HEK293T (cell line): Measurements from ENCODE around the gene ABCF3.

ENCODE experiments used
- CTCF ChIA-PET: fragments of 350-600 bp; formaldehyde crosslinking; extraction: SDS; loops from one replicate; lab custom pipeline; 2021; ENCODE audit warnings: antibody characterized with exemption, inconsistent platforms; lab: Yijun Ruan, JAX
- POLR2A ChIA-PET: fragments of 350-600 bp; formaldehyde crosslinking; extraction: SDS; loops from one replicate; lab custom pipeline; 2020; ENCODE audit warnings: antibody characterized with exemption, inconsistent platforms; lab: Yijun Ruan, JAX
- DNase-seq: peaks from one replicate; pipeline ENCODE4 v3.0.0; 2012; ENCODE audit warnings: mixed read lengths; ENCODE audit errors: extremely low spot score
- ARNT ChIP-seq: fragments of 450-650 bp; IDR thresholded peaks from 2 replicates; pipeline ENCODE4 v1.6.1; 2017; ENCODE audit warnings: mild to moderate bottlenecking
- BHLHE40 ChIP-seq: fragments of 450-650 bp; IDR thresholded peaks from 2 replicates; pipeline ENCODE4 v1.6.1; 2016; ENCODE audit warnings: mild to moderate bottlenecking, moderate library complexity, borderline replicate concordance
- CTBP1 ChIP-seq: fragments of 450-650 bp; IDR thresholded peaks from 2 replicates; pipeline ENCODE4 v1.6.1; 2016; ENCODE audit warnings: borderline replicate concordance
- ELF4 ChIP-seq: fragments of 450-650 bp; IDR thresholded peaks from 2 replicates; pipeline ENCODE4 v1.6.1; 2017; ENCODE audit warnings: antibody characterized with exemption
- FOXA1 ChIP-seq: fragments of 450-650 bp; IDR thresholded peaks from 2 replicates; pipeline ENCODE4 v1.6.1; 2016; ENCODE audit warnings: mild to moderate bottlenecking
- FOXK2 ChIP-seq: fragments of 450-650 bp; IDR thresholded peaks from 2 replicates; pipeline ENCODE4 v1.6.1; 2016; ENCODE audit warnings: mild to moderate bottlenecking
- FOXM1 ChIP-seq: fragments of 450-650 bp; IDR thresholded peaks from 2 replicates; pipeline ENCODE4 v1.6.1; 2017; ENCODE audit warnings: mild to moderate bottlenecking, borderline replicate concordance
- HDGF ChIP-seq: fragments of 450-650 bp; IDR thresholded peaks from 2 replicates; pipeline ENCODE4 v1.6.1; 2017; ENCODE audit warnings: antibody characterized with exemption, borderline replicate concordance
- L3MBTL2 ChIP-seq: fragments of 450-650 bp; conservative IDR thresholded peaks from 2 replicates; pipeline ENCODE4 v1.6.1; 2016; ENCODE audit warnings: mild to moderate bottlenecking
- LEF1 ChIP-seq: fragments of 450-650 bp; IDR thresholded peaks from 2 replicates; pipeline ENCODE4 v1.6.1; 2017; ENCODE audit warnings: mild to moderate bottlenecking, borderline replicate concordance
- NFRKB ChIP-seq: fragments of 450-650 bp; IDR thresholded peaks from 2 replicates; pipeline ENCODE4 v1.6.1; 2016; ENCODE audit warnings: mild to moderate bottlenecking, moderate library complexity
- SP1 ChIP-seq: fragments of 450-650 bp; IDR thresholded peaks from 2 replicates; pipeline ENCODE4 v1.6.1; 2017
- SUZ12 ChIP-seq: fragments of 450-650 bp; IDR thresholded peaks from 2 replicates; pipeline ENCODE4 v1.6.1; 2016; ENCODE audit warnings: mild to moderate bottlenecking
- TARDBP ChIP-seq: fragments of 450-650 bp; IDR thresholded peaks from 2 replicates; pipeline ENCODE4 v1.6.1; 2016
- ZNF384 ChIP-seq: fragments of 450-650 bp; IDR thresholded peaks from 2 replicates; pipeline ENCODE4 v1.6.1; 2016
- TF ChIP-seq, protein P1 (sequence below): fragments of 450-650 bp; IDR thresholded peaks from 2 replicates; pipeline ENCODE4 v1.6.1; 2016

ABCF3 gene

DNA sequence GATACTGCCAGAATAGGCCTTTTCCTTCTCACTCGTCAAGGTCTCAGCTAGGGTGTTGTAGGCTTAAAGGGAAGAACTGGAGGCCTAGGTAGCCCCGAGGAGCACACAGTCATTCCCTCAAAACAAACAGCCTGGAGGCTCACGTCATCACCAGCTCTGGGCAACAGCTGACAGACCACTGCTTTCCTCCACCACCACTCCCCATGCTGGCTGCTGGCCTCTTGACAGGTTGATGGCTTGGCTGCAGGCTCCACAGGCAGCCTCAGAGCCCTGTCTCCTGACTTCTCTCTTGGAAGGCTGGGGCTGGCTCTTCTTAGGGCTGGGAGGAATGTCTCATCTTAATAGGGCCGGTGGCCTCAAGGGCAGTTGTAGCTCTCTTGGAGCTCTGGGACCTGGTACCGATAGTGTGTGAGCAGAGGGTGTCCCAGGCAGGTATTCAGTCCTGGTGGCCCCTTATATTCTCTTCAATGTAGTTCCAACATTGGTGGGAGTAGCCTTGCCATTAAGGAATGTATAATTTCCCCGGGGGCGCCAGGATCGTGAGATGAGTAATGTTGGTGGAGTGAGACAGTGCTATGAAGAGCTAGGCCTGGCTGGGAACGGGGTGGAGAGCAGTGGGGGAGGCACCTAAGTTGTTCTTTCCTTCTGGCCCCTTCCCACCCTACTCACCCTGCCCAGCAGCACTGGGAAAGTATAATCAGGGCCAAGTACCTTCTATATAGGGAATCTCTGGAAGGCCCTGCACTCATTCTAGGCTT, 17.5 kb upstream of the ABCF3 start:
- ChIA-PET POLR2A (interaction anchor here (1.5 to 1.6 kb wide), 2 partner anchors 13 to 17 kb away, joined by 3 to 5 read pairs; partner anchors contain the start of genes ABCF3 and DVL3), CTCF (no interaction called here)

DNA sequence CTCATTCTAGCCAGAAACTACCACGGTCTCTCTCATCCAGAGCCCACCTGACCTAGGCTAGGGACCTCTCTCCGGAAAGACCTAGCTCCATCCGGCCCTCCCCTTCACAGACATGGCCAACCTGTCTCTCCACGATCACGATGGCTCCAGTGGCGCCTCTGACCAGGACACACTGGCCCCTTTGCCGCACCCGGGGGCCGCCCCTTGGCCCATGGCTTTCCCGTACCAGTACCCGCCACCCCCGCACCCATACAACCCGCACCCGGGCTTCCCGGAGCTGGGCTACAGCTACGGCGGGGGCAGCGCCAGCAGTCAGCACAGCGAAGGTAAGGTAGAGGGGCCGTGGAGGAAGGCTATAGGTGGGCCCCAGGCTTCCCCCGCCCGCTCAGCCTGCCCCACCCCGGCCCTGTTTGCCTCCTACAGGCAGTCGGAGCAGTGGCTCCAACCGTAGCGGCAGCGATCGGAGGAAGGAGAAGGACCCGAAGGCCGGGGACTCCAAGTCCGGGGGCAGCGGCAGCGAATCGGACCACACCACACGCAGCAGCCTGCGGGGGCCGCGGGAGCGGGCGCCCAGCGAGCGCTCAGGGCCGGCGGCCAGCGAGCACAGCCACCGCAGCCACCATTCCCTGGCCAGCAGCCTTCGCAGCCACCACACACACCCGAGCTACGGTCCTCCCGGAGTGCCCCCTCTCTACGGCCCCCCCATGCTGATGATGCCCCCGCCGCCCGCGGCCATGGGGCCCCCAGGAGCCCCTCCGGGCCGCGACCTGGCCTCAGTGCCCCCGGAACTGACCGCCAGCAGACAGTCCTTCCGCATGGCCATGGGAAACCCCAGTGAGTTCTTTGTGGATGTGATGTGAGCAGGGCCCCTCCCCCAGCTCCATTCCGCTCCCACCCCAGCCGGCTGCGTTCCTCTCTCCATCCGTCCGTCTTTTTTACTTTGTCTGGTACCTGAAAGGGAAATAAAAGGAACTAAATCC, 15.8 kb upstream of the ABCF3 start:
- CTCF ChIA-PET: no interaction called here
- no peak for DNase-seq
- TF ChIP-seq, protein P1, sequence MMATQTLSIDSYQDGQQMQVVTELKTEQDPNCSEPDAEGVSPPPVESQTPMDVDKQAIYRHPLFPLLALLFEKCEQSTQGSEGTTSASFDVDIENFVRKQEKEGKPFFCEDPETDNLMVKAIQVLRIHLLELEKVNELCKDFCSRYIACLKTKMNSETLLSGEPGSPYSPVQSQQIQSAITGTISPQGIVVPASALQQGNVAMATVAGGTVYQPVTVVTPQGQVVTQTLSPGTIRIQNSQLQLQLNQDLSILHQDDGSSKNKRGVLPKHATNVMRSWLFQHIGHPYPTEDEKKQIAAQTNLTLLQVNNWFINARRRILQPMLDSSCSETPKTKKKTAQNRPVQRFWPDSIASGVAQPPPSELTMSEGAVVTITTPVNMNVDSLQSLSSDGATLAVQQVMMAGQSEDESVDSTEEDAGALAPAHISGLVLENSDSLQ: no peak
- TF ChIP-seq SUZ12 (no peak), ARNT (no peak), FOXM1 (no peak), CTBP1 (no peak), FOXA1 (no peak), ZNF384 (no peak), FOXK2 (no peak), NFRKB (no peak), L3MBTL2 (no peak), ELF4 (no peak)
- POLR2A ChIA-PET: interaction anchor here (1.4 to 1.6 kb wide), 2 partner anchors 14 to 16 kb away, joined by 3 to 5 read pairs; partner anchors contain the start of gene ABCF3

More for the DNA sequence above, 17.5 kb upstream of the ABCF3 start:
- DNase-seq: no peak
- TF ChIP-seq L3MBTL2 (no peak), NFRKB (no peak), SUZ12 (no peak), BHLHE40 (no peak), ELF4 (no peak)

DNA sequence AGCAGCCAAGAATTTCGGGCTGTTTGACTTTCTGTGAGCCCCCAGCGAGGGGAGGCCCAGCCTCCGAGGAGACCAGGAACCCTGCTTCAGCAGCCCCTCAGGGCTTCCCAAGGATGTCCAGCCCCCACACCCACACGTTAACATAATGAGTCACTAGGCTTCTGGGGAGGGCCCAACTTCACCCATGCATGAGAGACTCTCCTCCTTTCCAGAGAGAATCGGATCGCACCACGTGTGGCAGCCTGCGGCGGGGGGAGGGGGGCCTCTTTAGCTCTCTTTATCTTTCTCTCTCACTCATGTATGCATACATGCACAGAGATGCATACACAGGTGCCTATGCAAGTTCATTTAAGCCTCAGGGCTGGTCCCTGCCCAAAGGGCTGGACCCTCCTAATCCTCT, 14.4 kb upstream of the ABCF3 start:
- POLR2A ChIA-PET: no interaction called here
- TF ChIP-seq L3MBTL2 (no peak), ELF4 (no peak), ARNT (no peak), SUZ12 (no peak), FOXA1 (no peak), BHLHE40 (no peak), NFRKB (no peak), CTBP1 (no peak)
- CTCF ChIA-PET: no interaction called here
- DNase-seq: no peak

DNA sequence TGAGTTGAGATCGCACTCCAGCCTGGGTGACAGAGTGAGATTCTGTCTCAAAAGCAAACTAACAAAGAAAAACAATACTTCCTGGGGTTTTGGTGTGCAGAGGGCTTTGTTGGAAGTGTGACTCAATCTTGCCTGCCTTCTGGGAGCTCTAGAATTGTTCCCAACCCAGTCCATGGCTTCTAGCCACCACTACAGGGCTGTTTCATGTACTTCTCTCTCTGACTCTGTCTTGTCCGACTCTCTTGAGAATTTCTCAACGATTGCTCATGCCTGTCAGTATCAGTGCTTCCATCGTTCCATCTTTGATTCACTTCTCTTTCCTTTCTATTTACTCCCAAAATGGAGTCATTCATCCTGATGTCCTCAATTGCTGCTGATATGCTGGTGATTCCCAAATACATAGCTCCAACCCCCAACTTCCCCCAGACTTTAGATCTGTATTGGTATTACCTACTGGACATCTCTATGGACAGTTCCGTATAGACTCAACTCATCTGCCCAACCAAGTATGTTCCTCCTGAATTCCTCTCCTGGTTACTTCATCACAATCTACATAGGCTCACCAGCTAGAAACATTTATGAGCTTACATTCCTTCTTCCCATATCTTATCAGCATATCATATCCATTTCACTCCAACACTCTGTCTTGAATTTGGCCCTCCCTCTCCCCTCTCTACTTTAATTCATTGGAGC, 13.2 kb upstream of the ABCF3 start:
- ChIA-PET POLR2A (interaction anchor here (3.0 kb wide), 1 partner anchor 13 kb away, joined by 13 read pairs; the partner anchor contains the start of gene ABCF3), CTCF (interaction anchor here (1.1 kb wide), 1 partner anchor 29 kb away, joined by 3 read pairs; no protein-coding TSS in a partner anchor)
- no peak for DNase-seq
- TF ChIP-seq TARDBP (no peak), HDGF (no peak), FOXM1 (no peak), LEF1 (no peak), SUZ12 (no peak), ELF4 (no peak), CTBP1 (no peak), SP1 (no peak), BHLHE40 (no peak), NFRKB (no peak), FOXK2 (no peak), ARNT (no peak), L3MBTL2 (no peak), FOXA1 (no peak), ZNF384 (no peak)
- TF ChIP-seq, protein P1: no peak

DNA sequence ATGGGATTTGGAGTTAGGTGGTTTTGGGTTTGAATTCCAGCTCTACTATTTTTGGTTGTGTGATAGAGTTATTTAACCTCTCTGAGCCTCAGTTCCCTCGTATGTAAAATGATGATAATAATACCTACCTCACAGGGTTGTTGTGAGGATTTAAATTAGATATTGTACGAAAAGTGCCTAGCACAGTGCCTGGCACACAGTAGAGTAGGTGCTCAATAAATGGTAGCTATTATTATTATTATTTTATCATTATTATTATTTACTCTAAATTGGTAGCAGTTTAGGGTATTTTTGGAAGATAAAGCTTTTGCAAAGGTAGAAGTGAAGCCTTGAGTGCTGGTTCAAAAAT, 12.7 kb upstream of the ABCF3 start:
- DNase-seq: no peak
- CTCF ChIA-PET: interaction anchor here (1.1 kb wide), 1 partner anchor 30 kb away, joined by 3 read pairs; no protein-coding TSS in a partner anchor
- TF ChIP-seq TARDBP (no peak), ELF4 (no peak), LEF1 (no peak), NFRKB (no peak), HDGF (no peak), ZNF384 (no peak), ARNT (no peak), FOXK2 (no peak)
- POLR2A ChIA-PET: interaction anchor here (3.0 kb wide), 1 partner anchor 13 kb away, joined by 13 read pairs; the partner anchor contains the start of gene ABCF3

DNA sequence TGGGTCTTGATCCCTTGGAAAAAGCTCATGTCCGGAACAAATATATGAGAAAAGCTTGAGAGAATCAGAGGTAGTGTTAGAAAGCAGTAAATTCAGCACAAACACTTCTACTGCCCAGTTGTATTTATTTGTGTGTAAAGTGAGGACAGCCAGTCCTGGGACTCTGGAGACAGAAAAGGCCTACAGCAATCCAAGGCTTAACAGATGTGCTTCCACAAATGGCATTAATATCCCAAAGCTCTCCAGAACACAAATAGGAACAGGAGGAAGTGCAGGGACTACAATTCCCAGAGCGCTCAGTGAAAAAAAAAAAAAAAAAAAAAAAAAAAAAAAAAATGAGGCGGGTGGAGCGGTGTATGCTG, 11.7 kb upstream of the ABCF3 start:
- ChIA-PET CTCF (no interaction called here), POLR2A (interaction anchor here (1.0 to 3.0 kb wide), 3 partner anchors 10 to 39 kb away, joined by 3 to 13 read pairs (median 4); partner anchors contain the start of genes ABCF3 and EIF2B5)
- TF ChIP-seq ZNF384 (peak; percentile 99), NFRKB (no peak)
- no peak for DNase-seq
